T-helper 2 cell treated with Interferon-gamma antibody and Interleukin-4, amounts not matched to agents 5 μg/mL and 100 μg/mL, for 36 hours (primary cell): ENCODE measurements around the gene HPCAL1.

Experiments used
- DNase-seq: peaks from one replicate; pipeline ENCODE4 v3.0.0; 2021; ENCODE audit warnings: low spot score
- H3K27ac Mint-ChIP-seq: one replicate; pipeline ENCODE4 v1.8.0; 2021; ENCODE audit warnings: mild to moderate bottlenecking, mixed read lengths
- H3K27me3 Mint-ChIP-seq: one replicate; pipeline ENCODE4 v1.8.0; 2021; ENCODE audit warnings: low read depth, mixed read lengths
- H3K36me3 Mint-ChIP-seq: one replicate; pipeline ENCODE4 v1.8.0; 2021; ENCODE audit warnings: low read depth, mixed read lengths
- H3K4me1 Mint-ChIP-seq: one replicate; pipeline ENCODE4 v1.8.0; 2021; ENCODE audit warnings: low read depth, mixed read lengths
- H3K4me3 Mint-ChIP-seq: one replicate; pipeline ENCODE4 v1.8.0; 2022; ENCODE audit warnings: mild to moderate bottlenecking, moderate library complexity, mixed read lengths
- H3K9me3 Mint-ChIP-seq: one replicate; pipeline ENCODE4 v1.8.0; 2021; ENCODE audit warnings: mixed read lengths

The HPCAL1 gene

GRCh38 chr2:10274983-10275802 is 27.5 kb upstream of the HPCAL1 start:
- H3K27me3 Mint-ChIP-seq, result peaks cover 4% of the 10 kb centered on the region
- H3K27ac Mint-ChIP-seq, result no peak overlapping the region
- H3K4me1 Mint-ChIP-seq, result peaks cover 10% of the 10 kb centered on the region
- H3K9me3 Mint-ChIP-seq, result no peaks in the 10 kb centered on the region
- no peaks in the 10 kb centered on the region for H3K36me3 Mint-ChIP-seq
- no peak overlapping the region for H3K4me3 Mint-ChIP-seq
- no peak for DNase-seq

- Mint-ChIP-seq H3K9me3 (no peaks in the 10 kb centered on the region), H3K4me1 (peaks cover 6% of the 10 kb centered on the region), H3K27me3 (peaks cover 4% of the 10 kb centered on the region), H3K27ac (no peak overlapping the region), H3K36me3 (no peaks in the 10 kb centered on the region), H3K4me3 (no peak overlapping the region)
- DNase-seq, result no peak
Measured at GRCh38 chr2:10276481-10277292, 26.0 kb upstream of the HPCAL1 start.

- Mint-ChIP-seq H3K27ac (no peak overlapping the region), H3K36me3 (no peaks in the 10 kb centered on the region), H3K4me1 (peaks cover 6% of the 10 kb centered on the region), H3K4me3 (no peak overlapping the region), H3K9me3 (no peaks in the 10 kb centered on the region), H3K27me3 (peaks cover 4% of the 10 kb centered on the region)
- DNase-seq, result no peak
Measured at GRCh38 chr2:10277293-10278028, 25.2 kb upstream of the HPCAL1 start.

GRCh38 chr2:10278029-10278762 is 24.5 kb upstream of the HPCAL1 start:
- Mint-ChIP-seq H3K36me3 (no peaks in the 10 kb centered on the region), H3K27ac (peak overlapping the region; percentile 13), H3K27me3 (peaks cover 4% of the 10 kb centered on the region), H3K4me3 (no peak overlapping the region), H3K9me3 (no peaks in the 10 kb centered on the region), H3K4me1 (peaks cover 7% of the 10 kb centered on the region)
- DNase-seq, result peak; percentile 47

GRCh38 chr2:10278763-10279471 is 23.8 kb upstream of the HPCAL1 start:
- Mint-ChIP-seq H3K27ac (peak overlapping the region; percentile 31), H3K36me3 (no peaks in the 10 kb centered on the region), H3K4me1 (peaks cover 11% of the 10 kb centered on the region), H3K4me3 (no peak overlapping the region), H3K9me3 (no peaks in the 10 kb centered on the region), H3K27me3 (peaks cover 4% of the 10 kb centered on the region)
- DNase-seq, result no peak

- Mint-ChIP-seq H3K4me1 (peaks cover 11% of the 10 kb centered on the region), H3K9me3 (no peaks in the 10 kb centered on the region), H3K36me3 (no peaks in the 10 kb centered on the region), H3K27ac (peak overlapping the region; percentile 31), H3K27me3 (peaks cover 4% of the 10 kb centered on the region), H3K4me3 (no peak overlapping the region)
- no peak for DNase-seq
Measured at GRCh38 chr2:10279472-10279870, 23.2 kb upstream of the HPCAL1 start.

GRCh38 chr2:10279946-10280463 is 22.7 kb upstream of the HPCAL1 start:
- H3K27me3 Mint-ChIP-seq, result peaks cover 4% of the 10 kb centered on the region
- no peak overlapping the region for H3K4me3 Mint-ChIP-seq
- H3K36me3 Mint-ChIP-seq, result no peaks in the 10 kb centered on the region
- no peak for DNase-seq
- H3K9me3 Mint-ChIP-seq, result no peaks in the 10 kb centered on the region
- H3K4me1 Mint-ChIP-seq, result peaks cover 11% of the 10 kb centered on the region
- no peak overlapping the region for H3K27ac Mint-ChIP-seq

- H3K9me3 Mint-ChIP-seq, result no peaks in the 10 kb centered on the region
- H3K4me1 Mint-ChIP-seq, result peaks cover 11% of the 10 kb centered on the region
- H3K27me3 Mint-ChIP-seq, result peaks cover 2% of the 10 kb centered on the region
- H3K4me3 Mint-ChIP-seq, result no peak overlapping the region
- no peak overlapping the region for H3K27ac Mint-ChIP-seq
- no peak for DNase-seq
- H3K36me3 Mint-ChIP-seq, result no peaks in the 10 kb centered on the region
Measured at GRCh38 chr2:10281891-10282290, 20.8 kb upstream of the HPCAL1 start.

GRCh38 chr2:10282611-10283105 is 20.0 kb upstream of the HPCAL1 start:
- Mint-ChIP-seq H3K27me3 (peaks cover under 1% of the 10 kb centered on the region), H3K4me1 (peaks cover 11% of the 10 kb centered on the region), H3K36me3 (no peaks in the 10 kb centered on the region), H3K9me3 (no peaks in the 10 kb centered on the region), H3K4me3 (no peak overlapping the region), H3K27ac (no peak overlapping the region)
- no peak for DNase-seq

GRCh38 chr2:10283106-10284062 is 19.3 kb upstream of the HPCAL1 start:
- DNase-seq, result peak; percentile 24
- H3K9me3 Mint-ChIP-seq, result no peaks in the 10 kb centered on the region
- H3K27ac Mint-ChIP-seq, result peak overlapping the region; percentile 31
- no peak overlapping the region for H3K4me3 Mint-ChIP-seq
- peaks cover 3% of the 10 kb centered on the region for H3K27me3 Mint-ChIP-seq
- H3K4me1 Mint-ChIP-seq, result peaks cover 8% of the 10 kb centered on the region
- H3K36me3 Mint-ChIP-seq, result no peaks in the 10 kb centered on the region

- Mint-ChIP-seq H3K4me1 (peaks cover 5% of the 10 kb centered on the region), H3K27me3 (peaks cover 3% of the 10 kb centered on the region), H3K4me3 (no peak overlapping the region), H3K9me3 (no peaks in the 10 kb centered on the region), H3K36me3 (no peaks in the 10 kb centered on the region), H3K27ac (no peak overlapping the region)
- DNase-seq, result no peak
Measured at GRCh38 chr2:10284108-10284870, 18.4 kb upstream of the HPCAL1 start.
